ENCODE data around the gene UBL7.

DNA sequence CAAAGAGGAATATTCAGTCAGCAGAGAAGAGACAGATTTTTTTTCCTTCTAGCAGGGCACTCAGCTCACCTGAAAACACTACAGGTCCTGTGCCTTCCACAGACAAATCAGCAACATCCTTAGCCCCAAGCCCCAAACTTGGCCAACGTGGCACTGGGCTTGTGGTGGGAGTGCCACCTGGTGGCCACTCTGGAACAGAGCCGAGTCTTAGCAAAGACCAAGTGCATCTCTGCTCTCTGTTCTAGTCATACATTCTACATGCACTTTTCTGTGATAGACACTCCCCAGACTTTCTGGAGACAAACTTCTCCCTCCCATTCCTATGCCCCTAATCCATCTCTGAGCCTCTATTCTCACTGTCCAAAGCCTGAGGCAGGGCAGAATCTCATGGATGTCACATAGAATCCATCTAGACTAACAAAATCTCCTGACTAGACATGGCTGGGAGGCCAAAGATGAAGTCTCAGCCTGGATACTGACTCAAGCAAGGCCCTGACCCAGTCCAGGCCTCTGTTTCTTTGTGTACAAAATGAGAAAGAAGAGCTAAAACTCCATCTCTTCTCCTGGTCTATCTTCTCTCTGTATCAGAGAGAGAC is 22.1 kb downstream of the UBL7 start:
- TF ChIP-seq RAD21 (conservative IDR thresholded peaks at IDR 0.05) (peak; percentile 86), CTCF (IDR thresholded peaks at IDR 0.05; ENCODE audit: poor library complexity, severe bottlenecking) (peak; percentile 93), EP300 (conservative IDR thresholded peaks at IDR 0.05; ENCODE audit: poor library complexity, severe bottlenecking) (no peak), SMC3 (conservative IDR thresholded peaks at IDR 0.05; ENCODE audit: poor library complexity) (peak; percentile 97), EZH2 (IDR thresholded peaks at IDR 0.05; ENCODE audit: borderline replicate concordance, insufficient read depth, low read length, poor library complexity, severe bottlenecking) (no peak), MXI1 (conservative IDR thresholded peaks at IDR 0.05; ENCODE audit: poor library complexity, severe bottlenecking) (no peak), POLR2AphosphoS5 (IDR thresholded peaks at IDR 0.05) (no peak), TAF1 (IDR thresholded peaks at IDR 0.05; ENCODE audit: low read depth) (no peak)

Data from neural cell (in vitro differentiated cells).